ENCODE measurements around the gene NEK7. TPM values are rescaled to one million over a fixed set of nuclear protein-coding genes. Genes with fewer than 3 reads are reported as not detected.
A peak's percentile ranks its signal among the peaks of the same experiment; 100 is the strongest.

The NEK7 gene
- total RNA-seq, 4 donors from 2014 or later, result 50.4 to 71.6 (median 57.3) TPM

DNA sequence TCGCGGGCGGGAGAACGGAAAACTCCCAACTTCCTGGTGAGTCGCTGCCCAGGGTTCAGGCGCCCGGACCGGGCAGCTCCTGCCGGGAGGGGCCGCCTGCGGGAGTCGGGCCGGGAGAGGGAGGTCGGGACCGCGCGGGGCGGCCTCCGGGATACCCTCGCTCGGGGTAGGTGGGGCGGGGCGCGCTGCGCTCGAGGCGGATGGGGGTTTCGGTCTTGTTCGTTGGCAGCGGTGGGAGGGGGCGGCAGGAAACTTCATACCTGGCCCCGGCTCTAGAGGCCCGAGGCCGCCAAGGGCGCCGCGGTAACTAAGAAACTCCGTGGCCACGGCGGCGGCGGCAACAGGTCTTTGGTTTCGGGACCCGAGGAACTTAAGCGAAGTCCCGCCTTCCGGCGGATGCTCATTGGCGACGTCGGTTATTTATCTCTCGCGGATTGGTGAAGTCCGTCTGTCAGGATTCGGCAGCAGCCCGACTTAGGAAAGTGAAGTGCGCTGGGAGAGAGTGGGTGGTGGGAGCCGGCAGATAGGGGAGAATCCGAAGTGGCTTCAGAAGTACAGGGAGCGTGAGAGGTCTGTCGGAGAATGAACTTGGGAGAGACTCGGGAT, 546 bp downstream of the NEK7 start:
- DNase-seq (ENCODE audit: low spot score in 2 of 2), result peak; percentile 94 to 98
- H3K4me3 ChIP-seq (ENCODE audit: low read depth, poor library complexity, severe bottlenecking), result peak overlapping the region; percentile 98
- WGBS, 2 donors, result 0% methylated on average over 35 to 39 of the region's 62 CpGs
- intact Hi-C loops (cut with DNase I; ENCODE audit: low total_unique reads), result no loop called here
- TF ChIP-seq, protein P1, sequence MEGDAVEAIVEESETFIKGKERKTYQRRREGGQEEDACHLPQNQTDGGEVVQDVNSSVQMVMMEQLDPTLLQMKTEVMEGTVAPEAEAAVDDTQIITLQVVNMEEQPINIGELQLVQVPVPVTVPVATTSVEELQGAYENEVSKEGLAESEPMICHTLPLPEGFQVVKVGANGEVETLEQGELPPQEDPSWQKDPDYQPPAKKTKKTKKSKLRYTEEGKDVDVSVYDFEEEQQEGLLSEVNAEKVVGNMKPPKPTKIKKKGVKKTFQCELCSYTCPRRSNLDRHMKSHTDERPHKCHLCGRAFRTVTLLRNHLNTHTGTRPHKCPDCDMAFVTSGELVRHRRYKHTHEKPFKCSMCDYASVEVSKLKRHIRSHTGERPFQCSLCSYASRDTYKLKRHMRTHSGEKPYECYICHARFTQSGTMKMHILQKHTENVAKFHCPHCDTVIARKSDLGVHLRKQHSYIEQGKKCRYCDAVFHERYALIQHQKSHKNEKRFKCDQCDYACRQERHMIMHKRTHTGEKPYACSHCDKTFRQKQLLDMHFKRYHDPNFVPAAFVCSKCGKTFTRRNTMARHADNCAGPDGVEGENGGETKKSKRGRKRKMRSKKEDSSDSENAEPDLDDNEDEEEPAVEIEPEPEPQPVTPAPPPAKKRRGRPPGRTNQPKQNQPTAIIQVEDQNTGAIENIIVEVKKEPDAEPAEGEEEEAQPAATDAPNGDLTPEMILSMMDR (IDR thresholded peaks at IDR 0.05), result no peak
- TF ChIP-seq POLR2A (IDR thresholded peaks at IDR 0.05), result no peak

DNA sequence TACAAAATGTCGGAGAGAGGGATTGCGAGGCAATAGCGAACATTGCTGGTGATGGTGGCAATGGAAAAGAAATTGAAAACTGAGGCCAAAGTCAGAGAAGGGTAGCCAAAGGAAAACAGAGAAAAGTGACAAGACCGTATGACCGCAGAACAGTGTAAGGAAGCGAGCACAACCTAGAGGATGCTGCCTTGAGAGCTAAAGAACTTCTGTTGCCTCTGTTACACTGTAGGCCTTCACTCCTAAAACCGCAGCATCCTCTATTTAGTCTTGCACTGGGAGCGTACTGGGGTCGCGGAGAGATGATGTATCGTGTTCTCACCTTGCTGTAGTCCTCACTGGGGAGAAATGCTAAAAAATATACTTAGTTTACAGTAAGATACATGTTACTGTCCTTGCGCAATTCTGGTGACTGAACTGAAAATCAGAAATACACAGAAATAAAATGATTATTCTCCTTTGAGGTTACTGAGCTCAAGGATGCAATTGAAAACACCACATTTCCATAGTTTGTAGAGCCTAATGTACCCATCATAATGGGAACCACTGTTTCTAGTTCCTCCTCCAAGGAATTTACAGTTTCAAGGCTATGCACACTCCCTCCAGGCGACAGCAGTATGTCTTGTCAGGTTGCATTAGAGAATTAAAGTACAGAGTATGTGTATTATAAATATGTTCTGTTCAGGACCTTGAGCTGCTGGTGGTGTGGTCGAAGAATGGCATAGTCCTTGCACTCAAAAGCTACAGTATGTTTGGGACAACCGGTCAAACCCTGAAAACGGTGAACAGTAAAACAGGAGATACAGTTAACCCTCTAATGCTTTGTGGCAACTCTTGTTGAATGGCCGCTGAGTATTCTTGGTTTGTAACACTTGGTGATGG, 1.3 kb downstream of the NEK7 start:
- peak overlapping the region; percentile 98 for H3K4me3 ChIP-seq (ENCODE audit: low read depth, poor library complexity, severe bottlenecking)
- TF ChIP-seq, protein P1 (IDR thresholded peaks at IDR 0.05), result no peak
- no peak for TF ChIP-seq POLR2A (IDR thresholded peaks at IDR 0.05)
- WGBS, 2 donors, result 5 to 8% methylated on average over 17 of the region's 17 CpGs
- no peak for DNase-seq (ENCODE audit: low spot score in 2 of 2)
- intact Hi-C loops (cut with DNase I; ENCODE audit: low total_unique reads), result no loop called here

DNA sequence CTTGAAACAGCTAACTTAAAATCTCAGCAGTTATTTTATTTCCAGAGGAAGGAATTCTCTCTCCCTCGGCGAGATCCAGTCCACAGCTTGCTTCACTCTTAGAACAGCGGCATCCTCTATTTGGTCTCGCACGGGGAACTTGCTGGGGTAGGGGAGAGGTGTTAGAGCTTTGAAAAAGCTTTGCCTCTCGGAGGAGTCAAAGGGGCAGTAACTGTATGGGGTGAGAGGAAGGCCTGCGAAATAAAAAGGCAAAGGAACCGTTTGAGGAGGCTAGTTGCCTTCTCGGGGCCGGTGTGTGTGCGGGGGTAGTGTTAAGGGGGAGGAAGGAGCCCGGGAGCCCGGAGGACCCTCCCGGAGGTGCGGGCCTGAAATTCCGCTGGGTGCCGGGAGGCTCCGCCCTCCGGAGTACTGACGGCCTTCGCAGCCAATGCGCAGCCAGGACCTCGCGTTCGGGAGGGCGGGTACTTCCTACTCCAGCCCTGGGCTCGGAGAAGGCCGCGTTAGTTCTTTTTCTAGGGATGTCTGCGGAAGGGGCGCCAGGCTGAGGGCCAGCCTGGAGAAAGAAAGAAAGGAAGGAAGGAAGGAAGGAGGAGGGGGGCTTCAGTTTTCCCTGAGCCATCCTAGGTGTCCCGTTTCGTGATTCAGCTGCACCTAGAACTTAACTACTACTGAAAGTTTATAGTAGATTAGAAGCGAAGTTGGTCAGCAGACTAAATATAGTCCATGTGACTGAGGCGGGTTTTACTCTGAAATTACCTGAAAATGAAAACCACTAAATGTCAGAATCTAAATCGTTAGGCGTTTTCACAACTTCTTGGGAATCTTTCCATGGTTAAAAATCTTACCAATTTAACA, 2.2 kb downstream of the NEK7 start:
- DNase-seq (ENCODE audit: low spot score in 2 of 2), result peak; percentile 85 to 98
- WGBS, 2 donors, result 0 to 1% methylated on average over 37 of the region's 37 CpGs
- no peak for TF ChIP-seq POLR2A (IDR thresholded peaks at IDR 0.05)
- TF ChIP-seq, protein P1 (IDR thresholded peaks at IDR 0.05), result no peak
- intact Hi-C loops (cut with DNase I; ENCODE audit: low total_unique reads), result no loop called here
- H3K4me3 ChIP-seq (ENCODE audit: low read depth, poor library complexity, severe bottlenecking), result peak overlapping the region; percentile 52

DNA sequence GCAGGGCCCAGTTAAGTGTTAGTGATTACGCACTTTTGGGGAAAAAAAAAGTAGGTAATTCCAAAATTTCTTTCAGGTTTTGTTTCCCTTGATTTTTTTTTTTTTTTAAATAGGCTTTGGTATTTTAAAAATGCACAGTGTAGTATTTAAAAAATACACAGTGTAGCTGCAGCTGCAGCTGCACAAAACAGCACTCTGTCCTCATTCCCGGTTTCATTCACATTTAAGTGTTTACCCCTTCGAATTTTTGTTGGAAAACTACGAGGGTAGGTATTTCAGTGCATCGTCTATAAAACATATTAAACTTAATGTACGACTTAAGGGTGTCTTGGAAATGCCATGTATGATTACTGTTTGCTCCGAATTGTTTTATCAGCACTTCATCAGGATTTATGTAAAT, 3.4 kb downstream of the NEK7 start:
- no peak for DNase-seq (ENCODE audit: low spot score in 2 of 2)
- intact Hi-C loops (cut with DNase I; ENCODE audit: low total_unique reads), result no loop called here
- no peak overlapping the region for H3K4me3 ChIP-seq (ENCODE audit: low read depth, poor library complexity, severe bottlenecking)
- TF ChIP-seq, protein P1 (IDR thresholded peaks at IDR 0.05), result no peak
- no peak for TF ChIP-seq POLR2A (IDR thresholded peaks at IDR 0.05)
- 50 to 52% methylated on average over 7 of the region's 7 CpGs for WGBS, 2 donors

DNA sequence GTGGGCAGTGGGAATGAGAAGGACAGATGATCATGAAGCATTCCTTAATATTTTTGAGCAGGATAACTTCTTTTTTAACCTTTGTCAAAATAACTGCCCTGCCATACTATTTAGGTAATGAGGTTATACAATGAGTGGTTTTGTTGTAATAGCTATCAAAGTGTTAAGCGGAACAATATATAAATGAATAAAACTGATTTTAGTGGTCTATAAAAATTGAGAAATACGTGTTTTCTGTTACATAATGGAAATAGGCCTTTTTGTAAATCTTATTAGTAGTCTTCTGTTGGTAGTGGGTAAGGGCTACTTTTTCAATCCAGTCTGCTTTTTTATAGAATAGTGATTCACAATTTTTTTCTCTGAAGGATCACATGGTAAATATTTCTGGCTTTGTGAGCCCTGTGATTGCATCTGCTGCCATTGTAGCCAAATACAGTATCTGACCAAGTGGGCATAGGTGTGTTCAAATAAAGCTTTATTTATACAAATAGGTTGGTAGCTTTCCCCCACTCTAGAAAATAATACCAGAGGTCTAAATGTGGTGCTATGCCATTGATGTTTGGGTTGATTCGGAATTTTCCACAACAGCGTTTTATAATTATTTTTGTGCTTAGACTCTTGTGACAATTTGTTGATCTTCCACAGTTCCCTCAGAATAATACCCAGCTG, 4.3 kb downstream of the NEK7 start:
- H3K4me3 ChIP-seq (ENCODE audit: low read depth, poor library complexity, severe bottlenecking), result no peak overlapping the region
- DNase-seq (ENCODE audit: low spot score in 2 of 2), result no peak
- TF ChIP-seq, protein P1 (IDR thresholded peaks at IDR 0.05), result no peak
- TF ChIP-seq POLR2A (IDR thresholded peaks at IDR 0.05), result no peak
- WGBS, 2 donors, result 96 to 97% methylated on average over 4 of the region's 4 CpGs
- intact Hi-C loops (cut with DNase I; ENCODE audit: low total_unique reads), result no loop called here

Data from lower leg skin (tissue), 4 donors.